ENCODE data around the gene M1AP.
A peak's percentile ranks its signal among the peaks of the same experiment; 100 is the strongest.
"Not testable (repeated sequence)": the region's sequence is repeated elsewhere in the genome, so short reads cannot be mapped to it uniquely, and the experiment has no call there.

The M1AP gene

DNA sequence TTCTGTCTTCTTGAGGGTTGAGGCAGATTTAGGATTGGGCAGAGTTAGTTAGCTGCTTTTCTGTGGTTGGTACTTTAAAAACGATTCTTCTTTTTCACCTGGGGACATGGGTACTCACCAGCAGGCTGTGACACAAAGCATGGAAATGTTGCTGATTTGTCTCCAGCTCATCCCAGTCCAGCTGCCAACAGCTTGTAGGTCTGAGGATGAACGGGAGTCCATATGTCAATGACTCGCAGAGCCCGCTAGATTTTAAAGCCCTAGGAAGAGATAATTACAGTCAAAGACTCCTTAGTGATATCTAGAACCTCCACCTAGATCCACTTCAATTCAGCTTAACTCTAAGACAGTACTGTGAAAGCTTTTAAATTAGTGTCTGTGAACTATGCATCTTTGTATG is 72.8 kb downstream of the M1AP start:
- no peak for TF ChIP-seq GATA1 (IDR thresholded peaks at IDR 0.05; ENCODE audit: low read depth, low read length)
- TF ChIP-seq POLR2A (IDR thresholded peaks at IDR 0.05; ENCODE audit: low read length) = no peak
- no peak for DNase-seq

- TF ChIP-seq POLR2A (IDR thresholded peaks at IDR 0.05; ENCODE audit: low read length) (no peak), GATA1 (IDR thresholded peaks at IDR 0.05; ENCODE audit: low read depth, low read length) (no peak)
- DNase-seq = peak; percentile 10 to 23
Measured at GRCh38 chr2:74573747-74574562, 74.2 kb downstream of the M1AP start.

- no peak for TF ChIP-seq POLR2A (IDR thresholded peaks at IDR 0.05; ENCODE audit: low read length)
- TF ChIP-seq GATA1 (IDR thresholded peaks at IDR 0.05; ENCODE audit: low read depth, low read length) = no peak
Measured at GRCh38 chr2:74572178-74572925, 75.8 kb downstream of the M1AP start.

DNA sequence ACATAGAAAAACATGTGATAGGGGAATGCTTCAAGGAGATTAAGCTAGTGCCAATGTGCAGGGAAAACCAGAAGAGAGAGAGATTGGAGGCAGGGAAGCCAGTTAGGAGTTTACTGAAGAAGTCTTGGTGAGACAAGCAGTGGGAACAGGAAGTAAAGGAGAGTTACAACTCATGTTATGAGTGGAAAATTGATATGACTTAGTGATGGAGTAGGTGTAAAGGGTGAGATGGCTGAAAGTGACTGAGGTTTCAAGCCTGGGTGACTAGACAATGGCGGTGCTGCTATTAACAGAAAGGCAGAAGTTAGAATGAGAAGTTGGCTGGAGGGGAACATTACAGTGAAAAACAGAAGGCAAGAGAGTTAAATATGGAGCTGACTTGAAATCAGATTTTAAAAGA is 77.1 kb downstream of the M1AP start:
- DNase-seq = no peak

More at GRCh38 chr2:74572178-74572925, 75.8 kb downstream of the M1AP start:
- DNase-seq = no peak

GRCh38 chr2:74569686-74570085 is 78.4 kb downstream of the M1AP start:
- no peak for DNase-seq
- no peak for TF ChIP-seq POLR2A (IDR thresholded peaks at IDR 0.05; ENCODE audit: low read length)
- TF ChIP-seq GATA1 (IDR thresholded peaks at IDR 0.05; ENCODE audit: low read depth, low read length) = no peak

More for the DNA sequence above, 77.1 kb downstream of the M1AP start:
- TF ChIP-seq POLR2A (IDR thresholded peaks at IDR 0.05; ENCODE audit: low read length) = no peak
- TF ChIP-seq GATA1 (IDR thresholded peaks at IDR 0.05; ENCODE audit: low read depth, low read length) = no peak

GRCh38 chr2:74567881-74568280 is 80.2 kb downstream of the M1AP start:
- TF ChIP-seq POLR2A (IDR thresholded peaks at IDR 0.05; ENCODE audit: low read length) = no peak
- no peak for TF ChIP-seq GATA1 (IDR thresholded peaks at IDR 0.05; ENCODE audit: low read depth, low read length)
- no peak for DNase-seq

- TF ChIP-seq POLR2A (IDR thresholded peaks at IDR 0.05; ENCODE audit: low read length) = no peak
- no peak for TF ChIP-seq GATA1 (IDR thresholded peaks at IDR 0.05; ENCODE audit: low read depth, low read length)
- no peak for DNase-seq
Measured at GRCh38 chr2:74566754-74567085, 81.4 kb downstream of the M1AP start.

DNA sequence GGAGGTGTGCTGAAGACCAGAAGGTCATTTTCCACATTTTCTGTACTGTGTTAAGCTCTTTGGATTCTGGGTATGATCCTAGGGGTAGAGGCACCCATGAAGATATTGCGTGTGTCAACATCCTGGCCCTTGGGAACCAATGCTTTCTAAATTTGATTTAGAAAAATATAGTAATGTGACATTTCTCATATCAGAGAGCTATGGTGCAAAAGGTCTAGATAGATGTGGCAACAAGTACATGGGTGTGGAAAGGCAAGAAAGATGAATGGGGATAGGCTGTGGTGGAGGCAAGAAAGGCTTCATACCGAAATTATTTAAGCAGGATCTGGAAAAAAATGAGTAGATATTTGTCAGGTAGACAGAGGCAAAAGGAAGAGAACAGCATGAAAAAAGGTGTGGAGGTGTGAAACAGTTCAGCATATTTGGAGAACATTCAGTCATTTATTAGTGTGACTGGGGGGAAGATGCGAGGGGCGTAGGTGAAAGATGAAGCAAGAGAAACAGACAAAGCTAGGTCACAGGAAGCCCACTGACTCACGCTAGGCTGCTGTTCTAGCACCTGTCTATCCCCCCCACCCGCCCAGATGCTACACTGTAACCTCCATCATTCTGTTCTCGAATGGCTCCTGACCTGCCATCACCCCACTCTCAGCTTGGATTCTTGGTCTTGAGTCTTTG is 81.9 kb downstream of the M1AP start:
- TF ChIP-seq POLR2A (IDR thresholded peaks at IDR 0.05; ENCODE audit: low read length) (no peak), GATA1 (IDR thresholded peaks at IDR 0.05; ENCODE audit: low read depth, low read length) (no peak)
- DNase-seq = no peak

- no peak for TF ChIP-seq POLR2A (IDR thresholded peaks at IDR 0.05; ENCODE audit: low read length)
- TF ChIP-seq GATA1 (IDR thresholded peaks at IDR 0.05; ENCODE audit: low read depth, low read length) = no peak
- no peak for DNase-seq
Measured at GRCh38 chr2:74564222-74564621, 83.9 kb downstream of the M1AP start.

GRCh38 chr2:74562126-74562775 is 85.9 kb downstream of the M1AP start:
- no peak for TF ChIP-seq POLR2A (IDR thresholded peaks at IDR 0.05; ENCODE audit: low read length)
- TF ChIP-seq GATA1 (IDR thresholded peaks at IDR 0.05; ENCODE audit: low read depth, low read length) = no peak
- no peak for DNase-seq

DNA sequence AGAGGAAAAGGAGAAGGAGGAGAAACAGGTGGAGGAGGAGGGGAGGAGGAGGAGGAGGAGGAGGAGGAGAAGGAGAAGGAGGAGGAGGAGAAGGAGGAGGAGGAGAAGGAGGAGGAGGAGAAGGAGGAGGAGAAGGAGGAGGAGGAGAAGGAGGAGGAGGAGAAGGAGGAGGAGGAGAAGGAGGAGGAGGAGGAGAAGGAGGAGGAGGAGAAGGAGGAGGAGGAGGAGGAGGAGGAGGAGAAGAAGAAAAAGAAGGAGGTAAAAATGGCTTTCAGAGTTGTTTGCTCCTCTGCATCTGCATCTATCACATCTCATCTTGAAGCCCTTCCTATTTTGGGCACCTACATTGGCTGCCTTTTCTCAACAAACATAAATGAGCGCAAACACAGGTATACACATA is 87.1 kb downstream of the M1AP start:
- DNase-seq = not testable (repeated sequence)

DNA sequence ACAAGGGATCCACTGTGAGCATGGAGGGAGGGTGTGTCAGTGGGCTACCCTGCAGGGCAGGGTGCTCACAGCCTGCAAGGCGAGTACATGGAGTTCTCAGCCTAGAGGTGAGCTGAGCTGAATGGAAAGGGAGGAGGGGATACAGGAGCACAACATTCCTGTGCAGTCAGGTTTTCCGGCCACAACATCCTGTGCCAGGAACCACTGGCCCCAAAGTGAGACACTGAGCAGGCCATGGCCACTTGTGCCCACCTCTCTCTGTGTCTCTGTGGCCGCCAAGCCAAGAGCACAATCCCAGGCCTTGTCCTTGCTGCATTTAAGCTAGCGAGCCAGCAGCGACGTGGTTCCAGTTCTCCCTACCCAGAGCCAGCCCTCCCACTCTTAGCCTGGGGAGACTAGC is 87.5 kb downstream of the M1AP start:
- TF ChIP-seq GATA1 (IDR thresholded peaks at IDR 0.05; ENCODE audit: low read depth, low read length) = no peak
- no peak for TF ChIP-seq POLR2A (IDR thresholded peaks at IDR 0.05; ENCODE audit: low read length)
- no peak for DNase-seq

DNA sequence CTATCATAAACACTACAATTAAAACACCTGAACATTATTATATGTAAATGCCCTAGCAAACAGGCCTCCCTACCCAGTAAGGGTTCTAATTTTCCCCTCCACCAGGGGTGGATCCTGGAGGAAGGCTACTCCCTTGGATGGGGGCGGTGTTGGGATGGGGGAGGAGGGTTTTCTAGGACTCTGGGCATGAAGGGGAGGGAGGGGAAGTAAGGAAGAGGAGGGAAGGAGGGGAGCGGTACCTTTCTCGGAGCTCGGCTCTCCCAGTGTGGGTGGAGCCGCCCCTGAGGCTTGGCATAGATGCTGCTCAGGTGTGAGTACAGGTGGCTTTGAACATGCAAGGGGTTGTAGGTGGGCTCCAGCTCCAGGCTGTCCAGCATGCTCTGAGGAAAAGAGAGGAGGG is 88.2 kb downstream of the M1AP start:
- TF ChIP-seq GATA1 (IDR thresholded peaks at IDR 0.05; ENCODE audit: low read depth, low read length) = no peak
- TF ChIP-seq POLR2A (IDR thresholded peaks at IDR 0.05; ENCODE audit: low read length) = no peak

More for the DNA sequence above, 88.2 kb downstream of the M1AP start:
- DNase-seq = no peak
